OCI-LY7 (cell line): ENCODE results near the gene CMTM7.
"Not testable (repeated sequence)": the region's sequence is repeated elsewhere in the genome, so short reads cannot be mapped to it uniquely, and the experiment has no call there.

ENCODE experiments used
- EZH2phosphoT487 ChIP-seq: fragments of 200-600 bp; sonication (generic); IDR thresholded peaks from 2 replicates; pipeline ENCODE4 v1.6.1; 2018; ENCODE audit warnings: low read depth, borderline replicate concordance, mild to moderate bottlenecking, mixed run types, antibody characterized with exemption, low read length, moderate library complexity, mixed read lengths
- TF ChIP-seq, protein P1 (sequence below): fragments of 200-600 bp; sonication (generic); conservative IDR thresholded peaks from 2 replicates; pipeline ENCODE4 v1.5.1; 2014; ENCODE audit warnings: mild to moderate bottlenecking, antibody characterized with exemption, low read length, moderate library complexity, mixed read lengths

DNA sequence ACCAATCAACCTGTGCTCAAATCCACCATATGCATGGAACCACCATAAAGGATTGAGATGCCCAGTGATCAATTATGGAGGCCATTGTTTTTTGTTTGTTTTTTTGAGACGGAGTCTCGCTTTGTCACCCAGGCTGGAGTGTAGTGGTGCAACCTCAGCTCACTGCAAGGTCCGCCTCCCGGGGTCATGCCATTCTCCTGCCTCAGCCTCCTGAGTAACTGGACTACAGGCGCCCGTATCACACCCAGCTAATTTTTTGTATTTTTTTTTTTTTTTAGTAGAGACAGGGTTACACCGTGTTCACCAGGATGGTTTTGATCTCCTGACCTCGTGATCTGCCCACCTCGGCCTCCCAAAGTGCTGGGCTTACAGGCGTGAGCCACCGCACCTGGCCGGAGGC lies 80.5 kb downstream of the CMTM7 start:
- TF ChIP-seq, protein P1, sequence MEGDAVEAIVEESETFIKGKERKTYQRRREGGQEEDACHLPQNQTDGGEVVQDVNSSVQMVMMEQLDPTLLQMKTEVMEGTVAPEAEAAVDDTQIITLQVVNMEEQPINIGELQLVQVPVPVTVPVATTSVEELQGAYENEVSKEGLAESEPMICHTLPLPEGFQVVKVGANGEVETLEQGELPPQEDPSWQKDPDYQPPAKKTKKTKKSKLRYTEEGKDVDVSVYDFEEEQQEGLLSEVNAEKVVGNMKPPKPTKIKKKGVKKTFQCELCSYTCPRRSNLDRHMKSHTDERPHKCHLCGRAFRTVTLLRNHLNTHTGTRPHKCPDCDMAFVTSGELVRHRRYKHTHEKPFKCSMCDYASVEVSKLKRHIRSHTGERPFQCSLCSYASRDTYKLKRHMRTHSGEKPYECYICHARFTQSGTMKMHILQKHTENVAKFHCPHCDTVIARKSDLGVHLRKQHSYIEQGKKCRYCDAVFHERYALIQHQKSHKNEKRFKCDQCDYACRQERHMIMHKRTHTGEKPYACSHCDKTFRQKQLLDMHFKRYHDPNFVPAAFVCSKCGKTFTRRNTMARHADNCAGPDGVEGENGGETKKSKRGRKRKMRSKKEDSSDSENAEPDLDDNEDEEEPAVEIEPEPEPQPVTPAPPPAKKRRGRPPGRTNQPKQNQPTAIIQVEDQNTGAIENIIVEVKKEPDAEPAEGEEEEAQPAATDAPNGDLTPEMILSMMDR: not testable (repeated sequence)
- TF ChIP-seq EZH2phosphoT487: not testable (repeated sequence)
